GM19240 (cell line): ENCODE data around the gene ADAP1.
A peak's percentile ranks its signal among the peaks of the same experiment; 100 is the strongest.
"Not testable (repeated sequence)": the region's sequence is repeated elsewhere in the genome, so short reads cannot be mapped to it uniquely, and the experiment has no call there.

ENCODE experiments used
- DNase-seq: peaks from one replicate; pipeline ENCODE4 v3.0.0; 2011; ENCODE audit warnings: low spot score; ENCODE audit not compliant: insufficient read length

ADAP1 gene

DNA sequence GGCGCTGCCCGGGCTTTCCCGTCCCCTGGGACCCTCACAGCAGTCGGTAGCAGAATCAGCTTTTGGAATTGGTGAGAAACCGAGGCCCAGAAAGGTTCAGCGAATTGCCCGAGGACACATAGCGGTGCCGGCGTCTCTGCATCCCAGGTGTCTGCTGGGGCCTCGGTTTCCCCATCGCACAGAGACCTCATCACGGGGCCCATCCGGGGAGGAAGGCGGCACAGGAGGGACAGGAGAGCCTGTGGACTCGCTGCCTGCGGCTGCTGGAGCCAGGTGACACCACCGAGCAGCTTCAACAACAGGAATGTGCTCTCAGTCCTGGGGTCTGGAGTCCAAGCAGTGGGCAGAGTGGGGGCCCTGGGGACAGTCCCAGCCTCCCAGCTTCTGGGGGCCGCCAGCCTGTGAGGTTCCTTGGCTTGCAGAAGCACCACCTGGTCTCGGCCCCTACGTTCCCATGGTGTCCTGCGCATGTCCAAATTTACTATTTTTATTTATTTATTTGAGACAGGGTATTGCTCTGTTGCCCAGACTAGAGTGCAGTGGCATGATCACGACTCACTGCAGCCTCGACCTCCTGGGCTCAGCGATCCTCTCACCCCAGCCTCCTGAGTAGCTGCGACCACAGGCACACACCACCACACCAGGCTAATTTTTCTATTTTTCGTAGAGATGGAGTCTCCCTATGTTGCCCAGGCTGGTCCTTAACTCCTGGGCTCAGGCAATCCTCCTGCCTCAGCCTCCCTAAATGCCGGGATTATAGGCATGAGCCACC, 21.4 kb upstream of the ADAP1 start:
- DNase-seq: no peak

- peak; percentile 91 for DNase-seq
These were observed 20.6 kb upstream of the ADAP1 start, which contains the start of gene COX19 for GRCh38 chr7:974820-975681. Gene COX19 (minus strand): TSS chr7:975549. CDS start chr7:975509, 40 bp downstream.

- DNase-seq: no peak
These were observed 19.7 kb upstream of the ADAP1 start for GRCh38 chr7:974172-974571.

DNA sequence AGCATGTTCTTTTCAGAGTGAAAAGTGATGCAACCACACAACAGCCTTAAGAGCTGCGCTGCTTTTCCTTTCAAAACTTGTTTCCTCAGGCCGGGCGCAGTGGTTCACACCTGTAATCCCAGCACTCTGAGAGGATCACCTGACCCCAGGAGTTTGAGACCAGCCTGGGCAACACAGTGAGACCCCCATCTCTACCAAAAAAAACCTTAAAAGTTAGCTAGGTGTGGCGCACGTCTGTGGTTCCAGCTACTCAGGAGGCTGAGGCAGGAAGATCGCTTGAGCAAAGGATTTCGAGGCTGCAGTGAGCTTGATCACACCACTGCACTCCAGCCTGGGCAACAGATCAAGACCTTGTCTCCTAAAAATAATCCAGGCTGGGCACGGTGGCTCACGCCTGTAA, 18.8 kb upstream of the ADAP1 start:
- DNase-seq: no peak

DNA sequence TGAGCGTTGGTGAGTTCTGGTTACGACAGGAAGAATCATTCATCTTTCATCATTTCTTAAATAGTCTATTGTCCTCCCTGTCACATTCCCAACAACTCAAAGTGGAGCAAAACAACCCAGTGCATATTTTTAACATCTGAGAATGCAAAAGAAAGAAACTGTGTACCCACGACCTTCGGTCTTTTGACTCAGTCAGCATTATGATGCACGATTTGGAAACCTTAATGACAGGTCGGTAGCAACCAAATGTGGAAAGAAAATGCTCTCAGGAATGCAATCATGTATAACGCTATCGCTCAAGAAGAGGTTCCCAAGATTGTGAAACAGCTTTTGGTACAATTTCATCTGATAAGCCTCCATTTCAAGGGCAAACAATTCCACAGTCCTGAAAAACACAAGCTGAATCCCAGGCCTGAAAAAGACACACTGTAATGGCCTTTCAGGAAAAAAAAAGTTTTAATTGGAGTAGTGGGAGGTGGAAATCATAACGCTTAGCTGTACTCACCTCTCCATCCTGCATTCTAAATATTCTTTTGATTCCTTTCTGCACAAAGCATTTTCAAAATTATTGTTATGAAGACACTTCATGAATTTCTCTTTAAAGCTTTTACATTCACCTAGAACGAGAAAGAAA, 18.3 kb upstream of the ADAP1 start:
- DNase-seq: no peak

GRCh38 chr7:972110-972509, 17.6 kb upstream of the ADAP1 start:
- no peak for DNase-seq

GRCh38 chr7:970744-971143, 16.3 kb upstream of the ADAP1 start:
- DNase-seq: no peak

GRCh38 chr7:969403-969802, 14.9 kb upstream of the ADAP1 start:
- no peak for DNase-seq

DNA sequence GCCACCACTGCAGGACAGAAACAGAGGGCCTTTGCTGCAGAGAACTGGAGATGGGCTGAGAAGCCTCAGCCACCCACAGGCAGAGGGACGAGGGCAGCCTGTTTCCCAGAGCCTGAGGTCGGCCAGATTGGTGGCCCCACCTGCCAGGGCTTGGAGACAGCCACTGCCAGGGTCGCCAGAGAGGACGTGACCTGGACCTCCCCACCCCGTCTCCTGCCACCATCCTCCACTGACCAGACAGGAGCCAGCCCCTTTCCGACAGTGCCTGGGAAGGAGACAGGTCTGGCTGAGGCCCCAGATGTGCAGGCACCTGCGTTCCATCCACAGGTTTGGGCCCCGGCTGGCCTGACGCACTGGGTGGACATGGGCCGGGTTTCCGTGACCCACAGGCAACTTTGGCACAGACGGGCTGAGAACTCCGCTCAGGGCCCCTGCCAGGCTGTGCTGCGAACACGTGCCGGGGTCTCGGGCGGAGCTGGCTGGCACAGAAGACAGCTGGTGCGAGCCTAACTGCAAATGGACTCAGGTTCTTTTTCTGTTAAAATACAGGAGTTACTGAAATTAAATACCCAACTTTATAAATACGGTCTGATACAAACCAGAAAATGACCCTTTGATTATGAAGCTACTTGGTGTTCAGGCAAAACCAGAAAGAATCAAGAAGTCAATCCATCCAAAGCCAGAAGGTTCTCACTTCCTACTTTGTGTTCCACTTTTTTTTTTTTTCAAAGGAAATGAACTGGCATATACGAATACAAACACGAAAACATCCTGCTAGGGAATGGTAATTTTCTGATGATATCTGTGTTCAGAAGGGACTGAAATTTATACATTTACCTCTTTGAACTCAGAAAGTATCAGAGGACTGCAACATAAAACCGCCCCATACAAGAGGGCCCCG, 14.0 kb upstream of the ADAP1 start:
- DNase-seq: no peak

DNA sequence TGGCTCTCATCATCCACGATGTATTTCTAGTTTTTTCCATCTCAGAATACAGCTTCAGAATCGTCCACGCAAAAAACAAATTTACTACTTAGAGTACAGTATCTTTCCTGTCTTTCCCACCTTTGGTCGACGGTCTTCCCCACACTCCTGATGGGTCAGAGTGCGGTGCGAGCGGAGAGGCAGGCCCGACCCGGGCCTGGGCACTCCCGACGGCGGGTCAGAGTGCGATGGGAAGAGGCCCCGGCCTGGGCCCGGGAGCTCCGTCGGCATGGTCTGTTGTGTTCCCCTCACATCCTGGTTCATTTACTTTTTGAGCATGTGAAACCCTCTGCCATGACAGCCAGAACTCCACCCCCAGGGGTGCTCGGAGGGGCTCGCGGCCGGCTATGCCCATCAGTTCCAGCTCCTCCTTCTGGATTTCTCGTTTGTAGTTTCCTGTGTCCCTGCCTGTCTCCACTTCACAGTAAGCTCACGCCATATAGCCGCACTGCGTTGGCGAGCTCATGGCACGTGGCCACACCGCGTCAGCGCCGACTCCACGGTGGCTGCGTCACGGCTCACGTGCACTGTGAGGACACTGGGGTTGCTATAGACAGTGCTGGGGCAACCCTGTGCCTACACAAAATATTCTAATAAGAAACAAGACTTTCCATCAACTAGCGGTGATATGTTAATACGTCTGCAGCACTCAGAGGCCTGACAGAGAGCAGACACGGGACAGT, 13.0 kb upstream of the ADAP1 start:
- no peak for DNase-seq

GRCh38 chr7:966291-967069, 12.0 kb upstream of the ADAP1 start:
- no peak for DNase-seq

DNA sequence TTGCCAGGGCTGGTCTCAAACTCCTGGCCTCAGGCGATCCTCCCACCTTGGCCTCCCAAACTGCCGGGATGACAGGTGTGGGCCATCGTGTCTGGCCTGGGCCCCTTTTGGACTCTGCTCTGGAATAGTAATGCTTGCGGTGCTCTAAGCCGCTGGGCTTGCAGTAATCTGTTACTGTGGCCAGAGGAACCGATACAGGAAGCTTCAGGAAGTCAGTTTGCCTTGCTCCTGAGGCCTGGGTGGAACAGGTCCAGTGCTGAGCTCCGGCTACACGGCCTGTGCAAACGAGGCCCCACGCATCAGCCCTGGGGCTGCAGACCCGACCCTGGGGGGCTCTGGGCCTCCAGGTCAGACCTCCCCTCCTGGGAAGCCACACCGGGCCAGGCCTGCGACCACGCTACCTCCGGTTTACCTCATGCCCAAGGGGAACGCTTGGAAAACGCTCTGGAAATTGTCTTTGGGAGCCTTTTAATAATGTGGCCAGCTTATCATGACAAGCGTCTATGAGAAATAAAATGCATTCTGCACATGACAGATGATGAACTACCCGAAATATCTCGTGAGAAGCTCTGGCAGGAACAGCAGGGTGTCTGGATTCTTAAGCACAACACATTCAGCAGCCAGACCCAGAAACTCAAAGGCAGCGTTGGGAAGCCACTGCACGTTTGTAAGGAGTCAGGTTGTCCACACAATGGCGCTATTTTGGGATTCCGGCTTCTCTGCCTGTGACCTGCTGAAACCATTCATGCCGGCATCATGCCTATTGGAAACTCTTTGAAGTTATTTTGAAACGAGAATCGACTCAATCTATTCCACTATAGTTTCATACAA, 10.1 kb upstream of the ADAP1 start:
- DNase-seq: no peak

- DNase-seq: no peak
These were observed 9.0 kb upstream of the ADAP1 start for GRCh38 chr7:963236-964078.

DNA sequence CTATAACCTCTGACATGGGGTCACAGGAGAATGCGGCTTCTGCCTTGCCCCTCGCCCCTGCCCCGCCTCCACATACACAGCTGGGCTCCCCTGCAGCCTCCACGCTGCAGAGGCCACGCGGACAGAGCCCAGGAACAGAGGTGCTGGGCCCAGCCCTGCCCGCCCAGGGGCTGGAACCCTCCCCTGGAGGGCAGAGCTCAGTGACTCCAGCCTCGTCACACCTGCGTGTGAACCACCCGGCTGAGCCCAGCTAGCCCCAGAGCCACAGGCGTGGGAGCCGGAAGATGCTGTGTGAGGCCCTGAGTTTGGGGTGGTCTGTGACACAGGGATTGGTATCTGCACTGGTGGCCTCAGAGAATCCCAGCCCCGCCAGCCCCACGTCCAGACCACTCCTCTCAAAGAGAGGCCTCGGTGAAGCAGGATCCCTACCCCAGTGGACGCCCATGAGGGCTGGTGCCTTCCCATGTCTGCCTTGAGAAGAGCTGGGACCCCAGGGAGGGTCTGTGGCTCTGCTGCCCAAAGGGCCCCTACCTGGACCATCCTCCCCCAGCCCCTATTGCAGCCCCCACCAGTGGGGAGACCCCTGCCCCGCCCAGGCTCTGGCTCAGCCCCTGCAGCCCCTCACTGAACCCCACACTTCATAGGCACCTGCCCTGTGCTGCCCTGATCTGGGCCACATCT, 8.1 kb upstream of the ADAP1 start:
- DNase-seq: no peak

- no peak for DNase-seq
These were observed 7.3 kb upstream of the ADAP1 start for GRCh38 chr7:961546-962400.

GRCh38 chr7:960972-961371, 6.5 kb upstream of the ADAP1 start:
- not testable (repeated sequence) for DNase-seq
